ENCODE results near the gene RDH14.

Gene RDH14

DNA sequence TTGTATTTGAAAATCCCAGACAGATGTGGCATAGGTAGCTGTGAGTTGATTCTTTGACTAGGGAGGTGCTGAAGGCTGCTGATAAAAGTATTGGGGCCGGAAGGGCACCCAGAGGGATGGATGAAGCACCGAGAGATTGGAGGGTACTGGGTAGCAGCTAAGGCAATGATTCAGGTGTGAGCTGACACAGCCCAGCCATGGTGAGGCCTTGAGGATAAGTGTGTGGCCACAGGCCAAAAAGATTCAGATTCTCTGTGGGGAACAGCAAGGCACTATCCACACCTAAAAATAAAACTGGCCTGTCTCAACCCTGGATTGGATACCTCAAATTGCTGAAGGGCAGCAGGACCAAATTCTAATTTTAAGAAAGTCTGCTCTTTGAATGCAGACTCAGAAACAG, 35.2 kb downstream of the RDH14 start:
- Histone ChIP-seq H3K4me3 (replicated peaks; ENCODE audit: low read depth, low read length) (no peak overlapping the region), H3K36me3 (ENCODE audit: control insufficient read depth, insufficient read depth, low read length) (no peaks in the 10 kb centered on the region), H3K27me3 (replicated peaks; ENCODE audit: control insufficient read depth, insufficient read depth, low read length) (no peaks in the 10 kb centered on the region; the same call in 1 of the 2 replicates)
- DNase-seq (ENCODE audit: extremely low read depth, insufficient read length), result no peak
- TF ChIP-seq, protein P1, sequence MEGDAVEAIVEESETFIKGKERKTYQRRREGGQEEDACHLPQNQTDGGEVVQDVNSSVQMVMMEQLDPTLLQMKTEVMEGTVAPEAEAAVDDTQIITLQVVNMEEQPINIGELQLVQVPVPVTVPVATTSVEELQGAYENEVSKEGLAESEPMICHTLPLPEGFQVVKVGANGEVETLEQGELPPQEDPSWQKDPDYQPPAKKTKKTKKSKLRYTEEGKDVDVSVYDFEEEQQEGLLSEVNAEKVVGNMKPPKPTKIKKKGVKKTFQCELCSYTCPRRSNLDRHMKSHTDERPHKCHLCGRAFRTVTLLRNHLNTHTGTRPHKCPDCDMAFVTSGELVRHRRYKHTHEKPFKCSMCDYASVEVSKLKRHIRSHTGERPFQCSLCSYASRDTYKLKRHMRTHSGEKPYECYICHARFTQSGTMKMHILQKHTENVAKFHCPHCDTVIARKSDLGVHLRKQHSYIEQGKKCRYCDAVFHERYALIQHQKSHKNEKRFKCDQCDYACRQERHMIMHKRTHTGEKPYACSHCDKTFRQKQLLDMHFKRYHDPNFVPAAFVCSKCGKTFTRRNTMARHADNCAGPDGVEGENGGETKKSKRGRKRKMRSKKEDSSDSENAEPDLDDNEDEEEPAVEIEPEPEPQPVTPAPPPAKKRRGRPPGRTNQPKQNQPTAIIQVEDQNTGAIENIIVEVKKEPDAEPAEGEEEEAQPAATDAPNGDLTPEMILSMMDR (IDR thresholded peaks at IDR 0.05; ENCODE audit: insufficient read depth, low read length, poor library complexity, severe bottlenecking), result no peak

DNA sequence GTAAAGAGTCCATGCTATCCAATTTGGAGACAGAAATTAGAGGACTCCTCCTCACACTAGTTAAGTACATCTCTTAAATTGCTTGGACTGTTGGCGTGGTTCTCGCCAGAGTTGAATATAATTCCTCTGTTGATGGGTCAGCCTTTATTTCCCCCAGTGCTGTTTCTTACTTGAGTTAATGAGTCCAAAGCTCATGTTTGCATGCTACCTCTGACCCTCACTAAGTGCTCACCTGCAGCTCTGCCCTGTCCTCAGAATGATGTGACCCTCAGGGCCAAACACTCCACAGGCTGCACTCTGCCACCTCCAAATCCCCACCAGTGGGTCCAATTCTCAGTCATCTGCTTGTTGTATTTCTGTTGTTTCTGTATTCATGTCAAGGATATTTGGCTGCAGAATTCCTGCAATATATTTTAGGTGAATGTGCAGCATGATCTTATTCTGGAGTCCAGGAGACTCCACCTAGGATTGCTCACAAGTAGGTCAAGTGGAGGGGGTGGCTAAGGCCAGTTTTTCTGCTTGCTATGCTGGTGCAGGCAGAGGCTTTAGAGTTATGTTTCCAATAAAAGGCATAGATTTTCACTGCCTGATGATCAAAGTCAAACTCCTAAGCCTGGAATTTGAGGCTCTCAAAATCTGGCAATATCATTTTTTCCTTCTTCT, 37.8 kb downstream of the RDH14 start:
- TF ChIP-seq, protein P1 (IDR thresholded peaks at IDR 0.05; ENCODE audit: insufficient read depth, low read length, poor library complexity, severe bottlenecking), result no peak
- DNase-seq (ENCODE audit: extremely low read depth, insufficient read length), result no peak
- Histone ChIP-seq H3K36me3 (ENCODE audit: control insufficient read depth, insufficient read depth, low read length) (no peaks in the 10 kb centered on the region), H3K4me3 (replicated peaks; ENCODE audit: low read depth, low read length) (no peak overlapping the region), H3K27me3 (replicated peaks; ENCODE audit: control insufficient read depth, insufficient read depth, low read length) (no peaks in the 10 kb centered on the region; the same call in 1 of the 2 replicates)

DNA sequence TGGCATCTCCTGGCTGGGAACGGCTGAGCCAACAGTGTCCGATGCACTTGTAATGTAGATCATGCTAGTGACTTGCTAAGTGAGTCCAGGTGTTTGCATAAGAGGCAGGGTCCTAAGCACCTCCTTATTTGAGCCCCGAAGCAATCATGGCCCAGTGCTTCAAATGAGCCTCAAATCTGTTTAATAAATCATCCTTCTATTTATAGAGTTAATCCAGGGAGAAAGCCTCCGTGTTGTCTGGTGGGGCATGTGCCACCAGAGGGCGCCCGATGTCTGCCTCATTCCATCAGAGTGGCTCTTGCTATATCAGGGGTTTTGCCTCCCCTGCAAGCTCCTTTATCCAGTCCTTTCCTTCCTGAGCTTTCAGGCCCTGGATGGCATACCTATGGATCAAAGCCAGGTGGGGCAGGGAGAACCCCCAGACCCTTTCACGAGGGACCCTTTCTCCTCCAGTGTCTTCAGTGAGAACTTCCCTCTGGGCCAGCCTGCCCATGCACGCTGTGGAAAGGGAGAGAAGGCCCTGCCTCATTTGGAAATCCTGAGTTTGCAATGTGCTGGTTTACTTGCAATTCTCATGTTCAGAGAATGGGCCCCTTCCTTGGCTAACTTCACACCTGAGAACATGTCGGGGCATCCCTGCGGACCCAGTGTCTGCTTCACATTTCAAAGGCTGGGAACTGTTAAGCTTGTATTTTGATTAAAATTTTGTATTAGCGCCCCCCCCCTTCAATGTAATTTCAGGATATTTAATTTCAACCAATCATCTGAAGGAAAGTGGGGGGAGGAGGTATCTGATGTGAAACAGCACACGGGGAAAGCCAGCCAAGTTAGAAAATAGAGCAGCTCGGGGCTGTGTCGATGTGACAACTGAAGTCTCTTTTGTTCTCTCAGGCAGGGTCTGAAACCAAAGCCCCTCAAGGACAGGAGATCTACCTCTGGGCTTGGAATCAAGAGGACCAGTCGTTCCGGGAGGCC, 39.7 kb downstream of the RDH14 start:
- H3K36me3 ChIP-seq (ENCODE audit: control insufficient read depth, insufficient read depth, low read length), result no peaks in the 10 kb centered on the region
- TF ChIP-seq, protein P1 (IDR thresholded peaks at IDR 0.05; ENCODE audit: insufficient read depth, low read length, poor library complexity, severe bottlenecking), result peak; percentile 84
- DNase-seq (ENCODE audit: extremely low read depth, insufficient read length), result peak; percentile 17

DNA sequence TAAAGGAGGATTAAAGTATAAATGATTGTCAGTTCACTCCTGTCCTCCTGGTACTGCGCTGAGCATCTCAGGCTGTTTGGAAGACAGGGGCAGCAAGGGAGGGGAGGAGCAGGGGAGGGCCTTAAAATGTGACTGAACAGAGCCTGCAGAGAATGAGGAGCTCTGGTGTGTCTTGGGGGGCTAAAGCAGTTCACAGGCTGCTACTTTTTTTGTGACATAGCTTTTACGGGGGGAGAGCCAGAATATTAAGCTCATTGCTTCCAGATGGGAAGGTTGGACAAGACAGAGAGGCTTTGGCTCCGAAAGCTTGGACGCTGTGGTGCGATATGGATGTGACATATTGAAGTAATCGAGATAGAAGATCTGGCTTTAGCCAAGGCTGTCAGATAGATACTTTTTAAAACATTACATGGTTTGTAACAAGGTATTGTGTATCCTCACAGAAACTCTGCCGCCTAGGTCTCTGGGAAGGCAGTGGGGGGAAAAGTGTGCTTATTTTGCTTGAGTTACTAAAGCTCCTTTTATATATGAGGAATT, 40.5 kb downstream of the RDH14 start:
- no peaks in the 10 kb centered on the region; the same call in 1 of the 2 replicates for H3K27me3 ChIP-seq (replicated peaks; ENCODE audit: control insufficient read depth, insufficient read depth, low read length)
- no peak overlapping the region for H3K4me3 ChIP-seq (replicated peaks; ENCODE audit: low read depth, low read length)
- TF ChIP-seq, protein P1 (IDR thresholded peaks at IDR 0.05; ENCODE audit: insufficient read depth, low read length, poor library complexity, severe bottlenecking), result no peak
- H3K36me3 ChIP-seq (ENCODE audit: control insufficient read depth, insufficient read depth, low read length), result no peaks in the 10 kb centered on the region
- DNase-seq (ENCODE audit: extremely low read depth, insufficient read length), result no peak

More for the DNA sequence above, 39.7 kb downstream of the RDH14 start:
- Histone ChIP-seq H3K27me3 (replicated peaks; ENCODE audit: control insufficient read depth, insufficient read depth, low read length) (no peaks in the 10 kb centered on the region; the same call in 1 of the 2 replicates), H3K4me3 (replicated peaks; ENCODE audit: low read depth, low read length) (no peak overlapping the region)

DNA sequence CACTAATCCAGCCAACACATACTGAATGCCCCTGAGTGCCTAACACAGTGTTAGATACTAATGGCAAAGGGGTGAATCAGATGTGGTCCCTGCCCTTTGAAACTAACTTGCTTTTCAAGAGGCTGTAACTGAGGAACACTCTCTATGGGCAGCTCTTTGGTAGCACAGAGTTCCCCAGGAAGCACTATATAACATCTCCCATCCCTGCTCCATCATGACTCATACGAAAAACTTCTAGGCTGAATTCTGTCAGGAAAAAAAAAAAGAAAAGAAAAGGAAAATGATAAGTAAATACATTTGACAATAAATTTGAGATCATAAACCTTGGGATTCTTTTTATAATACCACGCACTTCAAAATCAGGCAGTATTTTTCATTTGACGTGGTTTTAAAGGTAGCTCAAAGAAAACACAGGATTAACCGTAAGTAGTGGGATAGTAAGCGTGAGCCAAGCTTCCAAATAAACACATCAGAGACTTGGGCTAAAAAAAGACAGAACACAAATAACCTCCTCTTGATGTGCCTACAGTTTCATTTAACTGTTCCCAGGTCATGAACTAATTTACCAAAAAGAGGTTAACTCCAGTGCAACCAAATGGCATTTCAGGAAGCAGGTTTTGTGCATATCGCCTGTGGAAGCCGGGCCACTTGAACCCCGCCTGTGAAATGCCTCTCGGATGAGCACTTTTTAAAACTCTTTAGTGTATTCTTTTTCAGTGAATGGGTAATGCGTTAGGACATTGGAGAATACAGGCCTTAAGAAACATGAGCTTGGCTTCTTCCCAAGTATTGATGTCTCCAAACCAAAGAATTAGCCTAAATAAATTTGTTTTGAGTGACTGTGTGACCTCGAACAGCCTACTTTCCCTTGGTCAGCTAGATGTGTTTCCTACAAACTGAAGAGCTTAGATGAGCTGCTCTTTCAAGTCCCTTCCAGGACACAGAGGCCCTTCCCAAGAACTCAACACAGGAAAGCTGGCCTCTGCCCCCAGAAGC, 42.0 kb downstream of the RDH14 start:
- TF ChIP-seq, protein P1 (IDR thresholded peaks at IDR 0.05; ENCODE audit: insufficient read depth, low read length, poor library complexity, severe bottlenecking), result no peak
- no peak for DNase-seq (ENCODE audit: extremely low read depth, insufficient read length)

More for the DNA sequence above, 42.0 kb downstream of the RDH14 start:
- no peaks in the 10 kb centered on the region for H3K36me3 ChIP-seq (ENCODE audit: control insufficient read depth, insufficient read depth, low read length)
- no peaks in the 10 kb centered on the region; the same call in 1 of the 2 replicates for H3K27me3 ChIP-seq (replicated peaks; ENCODE audit: control insufficient read depth, insufficient read depth, low read length)
- no peak overlapping the region for H3K4me3 ChIP-seq (replicated peaks; ENCODE audit: low read depth, low read length)

Measured in GM06990 (cell line).